CD14-positive monocyte (primary cell): ENCODE data around the gene RAB43. TPM values are rescaled to one million over a fixed set of nuclear protein-coding genes. Genes with fewer than 3 reads are reported as not detected.

Experiments
- DNase-seq, 3 donors: peaks; one replicate each; pipeline ENCODE4 v3.0.0-alpha.2; 2011 to 2022
- H2AFZ ChIP-seq: 2 replicates; pipeline ENCODE4 v1.6.0; 2012; ENCODE audit warnings: mild to moderate bottlenecking, low read depth, low read length, inconsistent platforms; ENCODE audit not compliant: insufficient read depth, poor library complexity, severe bottlenecking
- H3K27ac ChIP-seq, 2 donors: 1 replicate in 1 of 2; 2 replicates in 1 of 2; pipeline ENCODE4 v1.5.1; 2012 to 2013; ENCODE audit warnings: low read length in 2 of 2, control low read depth in 1 of 2, inconsistent platforms in 1 of 2, low read depth in 1 of 2, mild to moderate bottlenecking in 1 of 2
- H3K27me3 ChIP-seq, 2 donors: one replicate each; pipeline versions ENCODE4 v1.6.0 to v1.6.1; 2011 to 2013; ENCODE audit warnings: low read length in 2 of 2; ENCODE audit not compliant: control insufficient read depth in 2 of 2, insufficient read depth in 2 of 2
- H3K36me3 ChIP-seq, 2 donors: replicated peaks in 1 of 2; 1 replicate in 1 of 2; 2 replicates in 1 of 2; pipeline versions ENCODE4 v1.5.1 to v1.6.1; 2012 to 2013; ENCODE audit warnings: low read length in 2 of 2, control low read depth in 1 of 2, inconsistent platforms in 1 of 2, mild to moderate bottlenecking in 1 of 2; ENCODE audit not compliant: insufficient read depth in 2 of 2, control insufficient read depth in 1 of 2
- H3K4me1 ChIP-seq, 2 donors: 1 replicate in 1 of 2; 2 replicates in 1 of 2; pipeline versions ENCODE4 v1.5.1 to v1.6.1; 2012 to 2013; ENCODE audit warnings: low read length in 2 of 2, control low read depth in 1 of 2, inconsistent platforms in 1 of 2, mild to moderate bottlenecking in 1 of 2, moderate library complexity in 1 of 2; ENCODE audit not compliant: insufficient read depth in 2 of 2, control insufficient read depth in 1 of 2
- H3K4me2 ChIP-seq: replicated peaks from 2 replicates; pipeline ENCODE3; 2012; ENCODE audit warnings: low read length, moderate library complexity, mild to moderate bottlenecking; ENCODE audit not compliant: poor library complexity, severe bottlenecking; ENCODE audit errors: extremely low read depth
- H3K4me3 ChIP-seq, 3 experiments: fragments of 200-600 bp in 1 of 3; sonication (generic) in 1 of 3; replicated peaks in 1 of 3; 1 replicate in 2 of 3; 2 replicates in 1 of 3; pipeline ENCODE4 v1.5.1; 2011 to 2013; ENCODE audit warnings: low read length in 3 of 3, mild to moderate bottlenecking in 3 of 3, control low read depth in 2 of 3, low read depth in 2 of 3, inconsistent platforms in 1 of 3, moderate library complexity in 1 of 3
- H3K79me2 ChIP-seq: 2 replicates; pipeline ENCODE4 v1.6.0; 2012; ENCODE audit warnings: mild to moderate bottlenecking, control low read depth, inconsistent platforms, low read length, moderate library complexity; ENCODE audit not compliant: insufficient read depth
- H3K9ac ChIP-seq: 2 replicates; pipeline ENCODE4 v1.6.0; 2017; ENCODE audit warnings: low read length, mild to moderate bottlenecking; ENCODE audit not compliant: insufficient read depth, poor library complexity, severe bottlenecking
- H3K9me3 ChIP-seq, 2 donors: replicated peaks in 1 of 2; 1 replicate in 1 of 2; 2 replicates in 1 of 2; pipeline versions ENCODE4 v1.5.1 to v1.6.1; 2012 to 2013; ENCODE audit warnings: low read length in 2 of 2, control low read depth in 1 of 2; ENCODE audit not compliant: control insufficient read depth in 1 of 2, insufficient read depth in 1 of 2
- H4K20me1 ChIP-seq: 2 replicates; pipeline ENCODE4 v1.6.0; 2012; ENCODE audit warnings: mild to moderate bottlenecking, low read length, control low read depth, moderate library complexity; ENCODE audit not compliant: insufficient read depth
- H3K27ac Mint-ChIP-seq, 7 donors: one replicate each; pipeline ENCODE4 v1.8.0; 2020; ENCODE audit warnings: mild to moderate bottlenecking in 7 of 7, mixed read lengths in 7 of 7, moderate library complexity in 6 of 7, inconsistent platforms in 2 of 7
- H3K27me3 Mint-ChIP-seq, 3 donors: one replicate each; pipeline ENCODE4 v1.8.0; 2021 to 2022; ENCODE audit warnings: low read depth in 3 of 3, mild to moderate bottlenecking in 3 of 3, mixed read lengths in 3 of 3, moderate library complexity in 3 of 3, inconsistent platforms in 1 of 3
- H3K36me3 Mint-ChIP-seq, 2 donors: one replicate each; pipeline ENCODE4 v1.8.0; 2020; ENCODE audit warnings: mixed read lengths in 2 of 2, inconsistent platforms in 1 of 2, mild to moderate bottlenecking in 1 of 2
- H3K4me1 Mint-ChIP-seq: one replicate; pipeline ENCODE4 v1.8.0; 2020; ENCODE audit warnings: mild to moderate bottlenecking, mixed read lengths
- H3K4me3 Mint-ChIP-seq, 2 donors: one replicate each; pipeline ENCODE4 v1.8.0; 2020; ENCODE audit warnings: mild to moderate bottlenecking in 2 of 2, mixed read lengths in 2 of 2, moderate library complexity in 1 of 2
- H3K9me3 Mint-ChIP-seq, 7 donors: one replicate each; pipeline ENCODE4 v1.8.0; 2020 to 2022; ENCODE audit warnings: mixed read lengths in 7 of 7, mild to moderate bottlenecking in 6 of 7, moderate library complexity in 6 of 7, inconsistent platforms in 2 of 7
- WGBS: methylation state at CpG from one replicate; pipeline ENCODE4 v1.1.5; 2013; ENCODE audit warnings: missing lambda C conversion rate; ENCODE audit not compliant: insufficient coverage; 5-methylcytosine and 5-hydroxymethylcytosine counted together
- intact Hi-C, 2 donors: fragments of 100-400 bp; cut with micrococcal nuclease; formaldehyde crosslinking; loops; one replicate each; pipeline versions ENCODE4 v1.15.0 to v1.15.1; 2023
- polyA plus RNA-seq, 3 donors: library from polyadenylated mRNA; depleted of rRNA in 1 of 3; unstranded in 2 of 3; stranded (reverse) in 1 of 3; fragments of 300-500 nt in 2 of 3; fragments of >200 nt in 1 of 3; fragmentation: Illumina TruSeq in 2 of 3; gene quantifications; 1 replicate in 2 of 3; 2 replicates in 1 of 3; pipeline ENCODE4 v1.2.3, GENCODE V29; 2012 to 2021
- TF ChIP-seq, protein P1 (sequence below): fragments of 200-600 bp; IDR thresholded peaks from one replicate; pipeline ENCODE4 v1.8.0; 2022; ENCODE audit warnings: antibody characterized with exemption, mild to moderate bottlenecking

Gene RAB43
- polyA plus RNA-seq, 3 donors: 7.1 to 15.5 (median 8.5) TPM

DNA sequence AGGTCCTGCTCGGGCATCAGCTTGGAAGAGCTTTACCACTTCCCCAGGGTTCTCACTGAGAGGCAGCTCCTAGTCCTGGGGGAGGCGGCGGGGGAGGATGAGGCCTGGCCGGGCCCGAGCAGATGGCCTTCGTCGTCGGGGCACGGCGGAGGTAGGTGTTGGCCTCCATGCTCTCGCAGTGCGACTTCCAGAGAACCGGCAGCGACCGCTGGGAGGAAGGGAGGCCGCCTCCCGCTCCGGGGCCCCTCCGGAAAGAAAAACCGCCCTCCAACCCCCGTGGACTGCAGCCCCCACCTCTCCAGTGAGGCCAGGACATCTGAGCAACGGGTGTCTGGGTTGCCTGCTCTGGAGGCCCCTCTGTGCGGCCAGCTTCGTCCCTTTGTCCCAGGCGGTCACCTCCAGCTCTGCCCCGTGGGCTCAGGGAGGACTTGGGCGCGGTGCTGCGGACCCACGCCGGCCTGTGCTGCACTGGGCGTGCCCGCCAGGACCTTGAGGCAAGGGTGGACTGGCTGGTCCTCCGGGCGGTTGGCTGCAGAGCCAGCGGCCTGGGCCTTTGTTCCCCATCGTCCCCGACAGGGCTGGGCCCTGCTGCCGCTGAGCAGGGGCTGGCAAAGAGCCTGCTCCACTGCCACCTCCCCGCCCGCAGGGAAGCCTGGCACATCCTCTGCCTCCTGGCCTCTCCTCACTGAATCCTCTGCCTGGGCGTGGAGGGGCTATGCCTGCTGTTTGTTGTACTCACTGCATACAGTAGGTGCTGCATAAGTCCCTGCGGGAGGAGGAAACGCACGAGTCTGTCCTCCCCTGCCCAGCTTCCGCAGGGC, 74.7 kb downstream of the RAB43 start:
- Mint-ChIP-seq H3K27ac (no peak overlapping the region), H3K27me3 (peaks cover 31 to 57% (median 39%) of the 10 kb centered on the region in 3 donors), H3K4me1 (peaks cover 2% of the 10 kb centered on the region), H3K4me3 (peak overlapping the region in 1 of 2 donors; percentile 79), H3K9me3 (peaks cover 10 to 35% (median 27%) of the 10 kb centered on the region in 7 donors), H3K36me3 (no peaks in the 10 kb centered on the region)
- no peak overlapping the region for H2AFZ ChIP-seq
- TF ChIP-seq, protein P1, sequence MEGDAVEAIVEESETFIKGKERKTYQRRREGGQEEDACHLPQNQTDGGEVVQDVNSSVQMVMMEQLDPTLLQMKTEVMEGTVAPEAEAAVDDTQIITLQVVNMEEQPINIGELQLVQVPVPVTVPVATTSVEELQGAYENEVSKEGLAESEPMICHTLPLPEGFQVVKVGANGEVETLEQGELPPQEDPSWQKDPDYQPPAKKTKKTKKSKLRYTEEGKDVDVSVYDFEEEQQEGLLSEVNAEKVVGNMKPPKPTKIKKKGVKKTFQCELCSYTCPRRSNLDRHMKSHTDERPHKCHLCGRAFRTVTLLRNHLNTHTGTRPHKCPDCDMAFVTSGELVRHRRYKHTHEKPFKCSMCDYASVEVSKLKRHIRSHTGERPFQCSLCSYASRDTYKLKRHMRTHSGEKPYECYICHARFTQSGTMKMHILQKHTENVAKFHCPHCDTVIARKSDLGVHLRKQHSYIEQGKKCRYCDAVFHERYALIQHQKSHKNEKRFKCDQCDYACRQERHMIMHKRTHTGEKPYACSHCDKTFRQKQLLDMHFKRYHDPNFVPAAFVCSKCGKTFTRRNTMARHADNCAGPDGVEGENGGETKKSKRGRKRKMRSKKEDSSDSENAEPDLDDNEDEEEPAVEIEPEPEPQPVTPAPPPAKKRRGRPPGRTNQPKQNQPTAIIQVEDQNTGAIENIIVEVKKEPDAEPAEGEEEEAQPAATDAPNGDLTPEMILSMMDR: no peak
- no peaks in the 10 kb centered on the region for H4K20me1 ChIP-seq
- no peak overlapping the region for H3K4me2 ChIP-seq
- no peak overlapping the region for H3K4me3 ChIP-seq
- H3K27me3 ChIP-seq: peaks cover 8 to 47% of the 10 kb centered on the region in 2 donors
- peaks cover 4 to 5% of the 10 kb centered on the region in 2 donors for H3K9me3 ChIP-seq
- no peaks in the 10 kb centered on the region for H3K79me2 ChIP-seq
- H3K9ac ChIP-seq: no peak overlapping the region
- DNase-seq: no peak
- 97% methylated on average over 39 of the region's 46 CpGs for WGBS
- no peak overlapping the region for H3K27ac ChIP-seq
- peaks cover 3 to 10% of the 10 kb centered on the region in 2 donors for H3K4me1 ChIP-seq
- intact Hi-C loops: no loop called here
- no peaks in the 10 kb centered on the region for H3K36me3 ChIP-seq

DNA sequence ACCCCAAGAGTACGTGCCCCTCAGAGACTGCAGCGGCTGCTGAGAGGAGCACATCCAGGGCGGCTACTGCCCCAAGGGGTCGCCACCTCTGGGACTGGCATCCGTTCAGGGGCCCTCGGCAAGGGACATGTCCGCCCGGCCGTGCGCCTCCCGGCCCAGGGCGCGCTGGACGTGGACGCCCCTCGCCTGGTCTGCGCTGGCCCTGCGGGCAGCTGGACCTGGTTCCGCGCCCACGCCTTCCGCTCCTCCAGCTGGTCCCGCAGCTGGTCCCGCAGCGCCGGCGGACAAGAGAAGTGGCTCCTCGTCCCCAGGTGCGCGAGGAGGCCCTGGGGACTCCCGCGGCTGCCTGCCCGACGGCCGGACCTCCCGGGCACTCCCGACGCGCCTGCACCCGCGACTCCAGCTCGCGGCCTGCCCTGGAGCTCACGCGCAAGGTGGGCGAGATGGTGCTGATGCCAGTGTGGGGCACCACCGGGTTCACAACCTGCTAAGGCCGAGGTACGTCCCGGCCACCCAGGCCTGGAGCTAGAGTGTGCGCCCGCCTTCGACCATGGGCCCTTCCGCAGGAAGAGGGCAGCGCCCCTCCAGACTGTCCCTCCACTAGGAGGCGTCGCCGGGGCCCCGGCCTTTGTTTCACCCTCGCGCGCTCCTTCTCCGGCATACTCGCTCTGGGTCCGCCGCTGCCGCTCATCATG, 75.4 kb downstream of the RAB43 start:
- WGBS: 34% methylated on average over 65 of the region's 67 CpGs
- Mint-ChIP-seq H3K36me3 (no peaks in the 10 kb centered on the region), H3K4me3 (peak overlapping the region; percentile 25 to 79), H3K4me1 (peaks cover 2% of the 10 kb centered on the region), H3K27me3 (peaks cover 31 to 57% (median 42%) of the 10 kb centered on the region in 3 donors), H3K27ac (no peak overlapping the region), H3K9me3 (peaks cover 10 to 35% (median 27%) of the 10 kb centered on the region in 7 donors)
- no peak overlapping the region for H3K27ac ChIP-seq
- H3K9me3 ChIP-seq: peaks cover 4 to 5% of the 10 kb centered on the region in 2 donors
- TF ChIP-seq, protein P1: peak; percentile 27
- peak overlapping the region in 1 of 3 experiments; percentile 49 for H3K4me3 ChIP-seq
- H3K4me2 ChIP-seq: peak overlapping the region; percentile 62
- no peaks in the 10 kb centered on the region for H4K20me1 ChIP-seq
- DNase-seq: no peak
- H3K4me1 ChIP-seq: peaks cover 3 to 10% of the 10 kb centered on the region in 2 donors
- no peaks in the 10 kb centered on the region for H3K79me2 ChIP-seq
- H2AFZ ChIP-seq: peak overlapping the region; percentile 63
- peaks cover 8 to 47% of the 10 kb centered on the region in 2 donors for H3K27me3 ChIP-seq
- no peak overlapping the region for H3K9ac ChIP-seq
- no peaks in the 10 kb centered on the region for H3K36me3 ChIP-seq
- intact Hi-C loops: no loop called here
